Lower leg skin (tissue), 3 donors: ENCODE data around the gene CNKSR3.

Source experiments
- CTCF ChIP-seq, 3 donors: fragments of 450-650 bp; IDR thresholded peaks; one replicate each; pipeline ENCODE4 v1.5.1; 2016; ENCODE audit warnings: antibody characterized with exemption in 3 of 3, mild to moderate bottlenecking in 3 of 3, moderate library complexity in 2 of 3
- POLR2A ChIP-seq, 2 donors: fragments of 450-650 bp; IDR thresholded peaks; one replicate each; pipeline ENCODE4 v1.6.1; 2016 to 2017; ENCODE audit warnings: antibody characterized with exemption in 2 of 2, mild to moderate bottlenecking in 1 of 2, moderate library complexity in 1 of 2

GRCh38 chr6:154499855-154500589 is 10.5 kb downstream of the CNKSR3 start:
- TF ChIP-seq CTCF (IDR thresholded peaks at IDR 0.05) (no peak), POLR2A (IDR thresholded peaks at IDR 0.05) (no peak)
